HG03575 (cell line): ENCODE data around the gene FDPS.

Source experiments
- ATAC-seq: cut with Tn5 transposase; IDR thresholded peaks from one replicate; pipeline ENCODE4 v1.9.1; 2021; ENCODE audit not compliant: unreplicated experiment, insufficient number of reproducible peaks, low FRiP score; ENCODE audit errors: extremely low read depth

The FDPS gene

GRCh38 chr1:155309423-155310021 is 856 bp downstream of the FDPS start:
- no peak for ATAC-seq

- ATAC-seq: no peak
Measured at GRCh38 chr1:155313261-155313660, 4.6 kb downstream of the FDPS start.

GRCh38 chr1:155316922-155317321 is 8.3 kb downstream of the FDPS start:
- ATAC-seq: no peak

DNA sequence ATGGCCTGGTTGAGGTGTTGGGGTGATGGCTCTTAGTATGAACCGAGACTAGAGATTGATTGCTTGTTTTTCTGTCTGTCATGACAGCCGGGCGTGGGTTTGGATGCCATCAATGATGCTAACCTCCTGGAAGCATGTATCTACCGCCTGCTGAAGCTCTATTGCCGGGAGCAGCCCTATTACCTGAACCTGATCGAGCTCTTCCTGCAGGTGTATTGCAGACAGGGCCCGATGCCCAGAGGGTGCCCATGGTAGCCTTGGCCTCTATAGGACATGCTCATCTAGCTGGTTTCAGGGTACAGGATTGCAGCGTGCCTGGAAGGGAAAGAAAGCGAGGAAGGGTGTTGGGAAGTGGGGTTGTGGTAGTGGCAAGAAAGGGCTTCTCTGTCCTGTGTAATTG is 9.4 kb downstream of the FDPS start:
- ATAC-seq: no peak

DNA sequence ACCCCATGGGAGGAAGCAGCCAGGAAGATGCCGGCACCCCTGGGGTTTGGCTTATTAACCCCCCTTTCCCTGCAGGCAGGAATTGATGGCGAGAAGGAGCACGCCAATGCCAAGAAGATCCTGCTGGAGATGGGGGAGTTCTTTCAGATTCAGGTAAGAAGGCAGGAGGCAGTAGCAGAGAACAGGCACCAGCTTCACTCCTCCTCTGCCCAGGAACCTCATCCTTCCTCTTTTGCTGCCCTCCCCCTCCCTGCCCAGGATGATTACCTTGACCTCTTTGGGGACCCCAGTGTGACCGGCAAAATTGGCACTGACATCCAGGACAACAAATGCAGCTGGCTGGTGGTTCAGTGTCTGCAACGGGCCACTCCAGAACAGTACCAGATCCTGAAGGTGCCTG is 10.9 kb downstream of the FDPS start:
- ATAC-seq: no peak

DNA sequence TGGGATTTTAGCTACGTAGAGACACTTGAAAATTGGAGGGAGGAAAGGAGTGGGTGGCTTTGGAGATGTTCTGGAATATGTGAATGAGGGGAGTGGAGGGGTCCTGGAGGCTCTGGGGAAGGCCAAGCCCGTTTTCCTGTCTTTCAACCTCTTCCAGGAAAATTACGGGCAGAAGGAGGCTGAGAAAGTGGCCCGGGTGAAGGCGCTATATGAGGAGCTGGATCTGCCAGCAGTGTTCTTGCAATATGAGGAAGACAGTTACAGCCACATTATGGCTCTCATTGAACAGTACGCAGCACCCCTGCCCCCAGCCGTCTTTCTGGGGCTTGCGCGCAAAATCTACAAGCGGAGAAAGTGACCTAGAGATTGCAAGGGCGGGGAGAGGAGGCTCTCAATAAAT is 11.6 kb downstream of the FDPS start:
- no peak for ATAC-seq

DNA sequence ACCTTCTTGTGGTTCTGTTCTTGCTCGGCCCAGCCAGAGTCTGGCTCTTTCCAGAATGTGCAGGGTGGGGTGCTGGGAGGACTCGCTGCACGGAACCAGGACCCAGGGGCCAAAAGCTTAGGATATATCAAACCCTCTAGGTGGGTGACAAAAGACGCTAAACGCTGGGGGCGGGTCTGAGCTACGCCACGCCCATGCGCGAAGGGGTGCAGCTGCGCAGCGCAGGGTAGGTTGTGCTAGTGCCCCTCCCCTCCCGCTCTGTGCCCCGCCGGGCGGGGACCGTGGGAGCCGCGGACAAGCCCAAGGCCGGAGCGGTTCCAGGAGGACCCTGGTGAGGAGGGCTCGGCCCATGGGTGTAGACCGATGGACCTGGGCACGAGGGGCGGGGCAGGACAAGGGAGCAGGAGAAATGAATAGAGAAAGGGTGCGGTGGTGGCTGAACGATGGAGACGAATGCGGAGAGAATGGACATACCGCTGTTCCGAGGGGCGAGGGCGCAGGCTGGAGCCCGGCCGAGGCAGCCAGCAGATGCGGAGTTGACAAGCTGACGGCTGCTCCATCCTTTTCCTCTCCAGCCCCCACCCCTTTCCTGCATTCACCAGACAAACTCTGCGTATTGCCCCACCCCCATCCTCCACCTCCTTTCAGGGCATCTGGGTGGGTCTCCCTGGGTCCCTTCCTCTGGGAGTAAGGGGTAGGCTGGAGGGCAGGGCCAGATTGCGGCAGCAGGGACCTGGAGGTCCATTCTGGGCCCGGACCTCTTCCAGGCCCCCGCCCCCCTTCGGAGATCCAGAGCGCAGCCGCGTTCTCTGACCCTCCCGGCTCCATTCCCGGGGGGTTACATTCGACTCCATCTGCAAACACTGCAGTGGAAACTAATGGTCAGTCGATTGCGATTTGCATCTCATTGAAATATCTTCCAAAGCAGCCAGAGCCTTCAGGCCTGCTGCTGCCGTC is 12.3 kb downstream of the FDPS start, which contains the start of gene RUSC1:
Gene RUSC1, plus strand, starts transcription at position 234 of the 957 bp plus-strand sequence. CDS start 880 bp downstream, outside the sequence.
- ATAC-seq: no peak

- no peak for ATAC-seq
Measured at GRCh38 chr1:155321639-155322503, 13.2 kb downstream of the FDPS start.

DNA sequence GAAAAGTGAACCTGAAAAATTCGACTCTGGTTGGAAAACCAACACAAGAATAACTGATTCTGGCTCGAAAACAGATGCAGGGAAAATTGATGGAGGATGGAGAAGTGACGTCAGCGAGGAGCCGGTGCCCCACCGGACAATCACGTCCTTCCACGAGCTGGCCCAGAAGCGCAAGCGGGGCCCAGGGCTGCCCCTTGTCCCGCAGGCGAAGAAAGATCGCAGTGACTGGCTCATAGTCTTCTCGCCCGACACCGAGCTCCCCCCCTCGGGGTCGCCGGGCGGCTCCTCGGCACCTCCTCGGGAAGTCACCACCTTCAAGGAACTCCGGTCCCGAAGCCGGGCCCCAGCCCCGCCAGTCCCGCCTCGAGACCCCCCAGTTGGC is 13.9 kb downstream of the FDPS start:
- no peak for ATAC-seq

GRCh38 chr1:155322953-155323728 is 14.5 kb downstream of the FDPS start:
- no peak for ATAC-seq

- ATAC-seq: no peak
Measured at GRCh38 chr1:155323729-155324036, 15.0 kb downstream of the FDPS start.

- ATAC-seq: no peak
Measured at GRCh38 chr1:155324037-155324716, 15.5 kb downstream of the FDPS start.

GRCh38 chr1:155324717-155325602 is 16.3 kb downstream of the FDPS start:
- ATAC-seq: no peak

- no peak for ATAC-seq
Measured at GRCh38 chr1:155325603-155325893, 16.9 kb downstream of the FDPS start.

- no peak for ATAC-seq
Measured at GRCh38 chr1:155326020-155326526, 17.4 kb downstream of the FDPS start.

GRCh38 chr1:155326631-155327037 is 18.0 kb downstream of the FDPS start:
- no peak for ATAC-seq

DNA sequence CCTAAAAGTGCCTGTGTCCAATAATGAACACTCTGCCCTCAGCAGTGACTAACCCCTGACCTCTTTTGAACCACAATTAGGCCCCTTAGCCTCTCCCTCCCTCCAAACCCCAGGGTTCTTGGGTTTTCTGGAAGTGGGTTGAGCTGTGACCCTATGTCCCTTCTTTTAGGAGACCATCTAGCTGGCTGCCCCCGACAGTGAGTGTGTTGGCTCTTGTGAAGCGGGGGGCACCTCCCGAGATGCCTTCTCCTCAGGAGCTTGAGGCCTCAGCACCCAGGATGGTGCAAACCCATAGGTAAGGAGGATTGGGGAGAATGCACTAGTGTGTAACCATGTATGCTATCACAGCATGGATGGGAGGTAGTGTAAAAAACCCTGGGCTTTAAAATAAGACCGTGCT is 19.3 kb downstream of the FDPS start:
- no peak for ATAC-seq
